Activated CD4-positive, CD25-positive, alpha-beta regulatory T cell treated with anti-CD3 and anti-CD28 coated beads, Interleukin-2, amount 50 U/mL, for 72 hours (primary cell): ENCODE results near the gene COBLL1.

Experiments
- DNase-seq: peaks from one replicate; pipeline ENCODE4 v3.0.0; 2021

COBLL1 gene

DNA sequence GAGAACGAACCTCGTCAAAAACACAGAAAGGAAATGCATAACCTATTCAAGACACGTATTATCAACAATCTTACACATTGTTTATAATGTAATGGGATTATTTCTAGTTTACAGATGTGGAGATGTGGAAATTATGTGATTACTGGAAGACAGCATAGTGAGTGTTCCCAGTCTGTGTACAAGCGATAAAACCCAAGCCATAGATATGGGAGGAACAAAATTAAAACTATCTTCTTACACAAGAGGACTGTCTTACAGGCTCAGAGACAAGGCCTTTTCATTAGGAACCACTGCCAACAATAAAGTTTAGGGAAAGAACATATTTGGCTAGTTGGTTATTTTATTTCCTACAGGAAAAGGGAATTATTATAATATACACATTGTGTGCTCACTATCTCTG, 20.3 kb downstream of the COBLL1 start:
- DNase-seq: no peak

DNA sequence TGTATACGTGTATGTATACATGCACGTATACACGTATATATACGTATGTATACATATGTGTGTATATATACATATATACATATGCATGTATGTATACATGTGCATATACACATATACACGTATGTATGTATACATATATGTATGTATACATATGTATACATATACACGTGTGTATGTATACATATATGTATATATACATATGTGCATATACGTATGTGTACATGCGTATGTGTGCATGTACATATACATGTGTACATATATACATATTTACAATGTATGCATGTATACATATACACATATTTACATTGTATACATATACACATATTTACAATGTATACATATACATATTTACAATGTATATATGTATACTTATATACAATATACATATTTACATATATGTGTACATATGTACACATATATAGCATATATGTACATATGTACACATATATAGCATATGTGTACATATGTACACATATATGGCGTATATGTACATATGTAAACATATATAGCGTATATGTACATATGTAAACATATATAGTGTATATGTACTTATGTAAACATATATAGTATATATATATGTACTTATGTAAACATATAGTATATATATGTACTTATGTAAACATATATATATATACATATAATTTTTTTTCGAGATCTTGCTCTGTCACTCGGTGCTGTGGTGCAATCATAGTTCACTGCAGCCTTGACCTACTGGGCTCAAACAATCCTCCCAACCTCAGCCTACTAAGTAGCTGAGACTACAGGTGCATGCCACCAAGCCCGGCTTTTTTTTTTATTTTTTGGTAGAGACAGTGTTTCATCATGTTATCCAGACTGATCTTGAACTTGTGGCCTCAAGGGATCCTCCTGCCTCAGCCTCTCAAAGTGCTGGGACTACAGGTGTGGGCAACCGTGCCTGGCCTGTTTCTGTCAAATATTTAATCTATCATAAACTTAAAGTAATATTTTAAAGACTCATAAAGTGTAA, 23.2 kb downstream of the COBLL1 start:
- no peak for DNase-seq

- no peak for DNase-seq
Measured at GRCh38 chr2:164816900-164817299, 24.7 kb downstream of the COBLL1 start.

DNA sequence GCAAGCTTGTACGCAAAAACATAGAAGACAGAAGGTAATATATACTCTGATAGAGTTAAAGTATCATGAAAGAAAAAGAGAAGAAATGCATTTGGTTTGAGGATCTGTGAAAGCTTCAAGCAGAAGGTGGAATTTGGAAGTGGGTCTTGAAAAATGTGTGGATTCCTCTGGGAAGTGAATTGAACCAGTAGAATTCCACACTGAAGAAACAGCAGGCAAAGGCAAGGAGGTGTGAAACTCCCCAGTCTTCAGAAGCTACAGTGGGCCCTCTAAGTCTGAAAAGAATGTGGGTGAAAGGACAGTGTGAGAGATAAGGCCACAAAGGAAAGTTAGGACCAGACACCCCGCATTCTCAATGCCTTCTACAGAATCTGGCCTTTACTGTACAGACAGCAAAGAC, 25.6 kb downstream of the COBLL1 start:
- DNase-seq: no peak

- DNase-seq: no peak
Measured at GRCh38 chr2:164815071-164815793, 26.4 kb downstream of the COBLL1 start.

DNA sequence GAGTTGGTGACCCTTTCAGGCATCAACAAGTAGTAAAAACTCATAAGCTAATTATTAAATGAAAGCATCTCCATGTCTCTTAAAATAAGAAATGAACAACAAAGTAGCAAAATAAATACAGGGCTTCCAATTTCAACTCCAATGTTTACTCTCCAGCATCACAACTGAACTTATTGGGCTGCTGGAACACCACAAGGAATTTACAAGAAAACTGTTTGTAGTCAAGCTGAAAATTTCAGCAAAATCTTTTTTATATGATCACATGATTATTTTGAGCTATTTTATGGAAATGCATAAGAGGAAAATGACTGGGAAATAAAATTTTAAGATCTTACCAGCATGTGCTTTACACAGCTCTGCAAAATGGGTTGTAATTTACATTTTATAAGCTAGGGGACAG, 28.1 kb downstream of the COBLL1 start:
- no peak for DNase-seq

GRCh38 chr2:164812378-164812777, 29.2 kb downstream of the COBLL1 start:
- DNase-seq: no peak

- no peak for DNase-seq
Measured at GRCh38 chr2:164811819-164812218, 29.8 kb downstream of the COBLL1 start.

GRCh38 chr2:164810843-164811242, 30.8 kb downstream of the COBLL1 start:
- no peak for DNase-seq

DNA sequence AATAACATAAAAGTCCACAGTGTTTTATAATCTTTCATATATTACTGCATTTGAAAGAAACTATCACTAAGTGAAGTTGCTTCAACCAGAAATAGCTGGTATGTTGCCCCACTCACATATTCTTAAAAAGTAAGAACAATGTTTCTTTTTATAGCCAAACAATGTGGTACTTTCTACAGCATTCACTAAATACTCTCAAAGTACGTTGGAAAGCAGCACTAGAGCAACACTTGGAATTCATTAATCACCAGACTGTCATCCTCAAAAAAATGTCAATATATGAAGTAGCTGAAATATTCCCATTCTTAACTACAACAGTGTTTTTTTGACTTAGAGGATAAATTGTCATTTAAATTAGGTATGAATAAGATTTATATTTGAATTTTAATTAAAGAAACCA, 32.8 kb downstream of the COBLL1 start:
- DNase-seq: no peak

DNA sequence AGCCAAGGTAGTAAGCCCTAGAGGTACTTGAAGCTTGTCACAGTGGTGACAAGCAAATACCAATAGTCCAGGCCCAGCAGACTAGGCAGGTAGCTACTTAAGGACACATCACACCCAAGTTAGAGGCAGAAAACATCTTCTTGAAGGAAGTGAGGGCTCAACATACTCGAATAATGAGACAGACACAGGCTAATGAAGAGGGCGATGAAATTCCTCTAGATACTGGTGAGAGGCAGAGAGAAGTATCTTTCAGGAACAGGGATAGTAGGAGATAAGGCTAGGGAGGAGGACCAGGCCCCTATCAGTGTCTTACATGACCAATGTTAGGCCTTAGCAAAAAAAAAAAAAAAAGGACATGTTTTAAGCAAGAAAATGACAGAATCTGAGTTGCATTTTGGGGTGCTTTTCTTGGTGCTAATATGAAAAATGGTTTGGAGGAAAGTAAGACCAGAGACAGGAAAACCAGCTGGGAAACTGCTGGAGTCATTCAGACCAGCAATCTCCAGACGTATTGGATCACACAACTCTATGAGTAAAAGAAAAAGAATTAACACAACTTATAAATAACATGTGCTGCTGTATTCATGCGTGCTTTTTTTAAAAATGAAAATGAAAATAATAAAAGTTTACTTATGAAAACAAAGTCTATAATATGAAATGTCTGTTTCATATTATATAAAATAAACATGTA, 37.7 kb downstream of the COBLL1 start:
- no peak for DNase-seq

GRCh38 chr2:164802095-164802707, 39.4 kb downstream of the COBLL1 start:
- DNase-seq: no peak

- DNase-seq: no peak
Measured at GRCh38 chr2:164800572-164800971, 41.1 kb downstream of the COBLL1 start.

DNA sequence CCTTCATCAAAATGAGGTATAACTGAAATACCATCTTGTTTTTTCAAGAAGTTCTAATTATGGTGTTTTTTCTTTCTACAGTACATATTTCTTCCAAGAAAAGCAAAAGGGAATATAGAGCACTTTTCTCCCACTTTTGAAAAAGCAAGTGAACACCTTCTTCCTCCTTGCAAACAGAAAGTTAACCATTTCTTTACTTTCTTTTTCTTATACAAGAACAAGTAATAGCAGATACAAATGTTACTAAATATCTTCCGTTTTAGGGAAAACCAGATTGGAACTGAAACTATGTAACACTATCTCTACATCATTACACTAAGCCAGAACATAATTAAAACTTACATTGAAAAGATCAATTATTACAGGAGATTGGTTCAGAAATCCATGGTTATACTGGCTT, 44.0 kb downstream of the COBLL1 start:
- no peak for DNase-seq

GRCh38 chr2:164796999-164797398, 44.6 kb downstream of the COBLL1 start:
- DNase-seq: no peak

DNA sequence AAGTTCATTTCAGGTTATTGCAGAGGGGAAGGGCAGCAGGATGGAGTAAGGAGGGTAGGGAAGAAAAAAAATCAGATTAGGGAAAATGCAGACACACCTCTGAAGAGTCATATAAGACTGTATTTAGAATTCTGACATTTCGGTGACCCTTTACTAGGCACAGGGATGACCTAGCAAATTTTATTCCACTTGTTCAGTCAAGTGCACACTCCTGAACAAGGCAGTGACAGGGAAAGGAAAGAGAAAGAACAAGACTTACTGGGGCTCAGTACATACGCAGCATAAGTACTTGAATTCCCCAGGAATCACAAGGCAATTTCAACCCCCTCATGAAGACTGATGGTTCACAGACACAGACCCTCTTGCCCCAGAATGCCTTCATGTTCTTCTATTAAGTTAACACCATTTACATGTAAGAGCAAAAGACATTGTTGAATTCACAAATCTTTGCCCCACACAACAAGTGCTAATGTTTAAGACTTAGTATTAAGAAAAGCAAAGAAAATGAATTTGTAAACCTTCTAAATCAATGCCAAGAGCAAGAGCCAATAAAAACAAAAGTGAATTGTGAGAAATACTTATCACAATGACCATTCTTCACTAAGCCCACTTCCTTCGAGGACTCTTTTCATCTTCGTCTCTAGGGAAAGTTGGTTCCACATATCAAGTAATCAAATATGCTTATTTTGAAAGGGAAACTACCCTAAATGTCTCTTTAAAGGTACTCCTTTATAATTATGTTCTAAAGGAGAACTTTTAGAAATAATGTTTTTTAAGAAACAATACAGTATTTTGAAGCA, 47.0 kb downstream of the COBLL1 start:
- no peak for DNase-seq

GRCh38 chr2:164794016-164794415, 47.6 kb downstream of the COBLL1 start:
- DNase-seq: no peak

- DNase-seq: no peak
Measured at GRCh38 chr2:164793529-164793928, 48.1 kb downstream of the COBLL1 start.

DNA sequence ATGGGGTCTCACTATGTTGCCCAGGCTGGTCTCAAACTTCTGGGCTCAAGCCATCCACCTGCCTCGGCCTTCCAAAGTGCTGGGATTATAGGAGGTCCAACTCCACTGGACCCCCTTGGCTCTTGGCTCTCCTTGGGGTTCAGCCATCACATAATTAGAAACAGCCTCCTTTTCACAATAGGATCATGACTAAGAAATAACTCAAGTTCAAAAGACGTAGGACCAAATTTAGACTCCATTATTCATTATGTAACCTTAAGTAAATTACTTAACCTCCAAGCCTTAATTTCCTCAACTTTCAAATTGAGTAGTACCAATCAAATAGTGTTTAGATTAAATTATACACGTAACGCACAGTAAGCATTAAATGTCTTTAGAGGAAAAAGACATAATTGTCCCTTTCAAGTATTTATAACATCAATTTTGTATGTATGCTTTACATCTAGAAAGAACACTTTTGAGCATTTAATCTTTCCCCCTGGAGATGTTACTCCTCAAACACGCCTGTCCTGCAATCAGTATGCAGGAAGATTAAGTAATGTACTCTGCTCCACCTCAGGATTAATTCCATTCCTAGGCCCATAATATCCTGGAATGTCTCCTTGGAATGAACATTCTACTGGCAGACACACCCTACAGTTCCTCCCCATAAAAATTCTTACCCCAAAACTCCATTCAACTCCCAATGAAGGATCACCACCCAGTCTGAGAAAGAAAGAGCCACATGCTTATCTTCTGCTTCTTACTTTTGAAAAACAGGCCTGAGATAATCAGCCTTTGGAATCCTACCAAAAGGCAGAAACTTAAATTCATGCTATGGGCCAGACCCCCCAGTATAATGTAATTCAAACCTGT, 49.1 kb downstream of the COBLL1 start:
- no peak for DNase-seq

GRCh38 chr2:164789968-164790367, 51.7 kb downstream of the COBLL1 start:
- DNase-seq: no peak

DNA sequence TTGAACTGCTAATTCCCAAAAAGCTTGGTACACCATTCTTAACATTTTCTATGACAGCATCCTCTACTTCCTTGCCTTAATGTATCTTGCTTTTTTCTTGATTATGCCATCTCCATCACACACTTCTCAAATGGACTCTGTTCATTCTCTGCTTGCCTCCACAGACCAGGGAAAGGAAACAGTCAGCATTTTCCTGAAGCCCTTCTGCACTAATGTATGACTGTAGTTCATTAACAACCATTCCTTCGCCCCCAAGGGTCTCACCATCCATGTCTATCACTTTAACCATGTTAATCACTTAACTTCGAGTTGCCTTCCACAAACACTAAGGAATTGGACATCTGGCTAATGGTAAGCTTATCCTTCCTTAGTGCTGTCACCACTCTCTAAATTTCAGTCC, 54.8 kb downstream of the COBLL1 start:
- DNase-seq: no peak
